Activated B cell treated with CpG ODN at 0.5 μM for 24 hours (primary cell): ENCODE measurements around the gene GPC4. TPM values are rescaled to one million over a fixed set of nuclear protein-coding genes. Genes with fewer than 3 reads are reported as not detected.

Source experiments
- ATAC-seq: fragments of 200-7000 bp; cut with Tn5 transposase; one replicate; pipeline ENCODE4 v1.10.0; 2021; ENCODE audit warnings: low read depth, mild to moderate bottlenecking, moderate library complexity
- CTCF ChIA-PET: fragments of 350-600 bp; sonication (Branson Sonifier 250); formaldehyde crosslinking; loops from one replicate; lab custom pipeline; 2021; ENCODE audit warnings: antibody characterized with exemption; lab: Charles Lee
- POLR2A ChIA-PET: fragments of 350-600 bp; sonication (Branson Sonifier 250); formaldehyde crosslinking; loops from one replicate; lab custom pipeline; 2021; ENCODE audit warnings: antibody characterized with exemption; lab: Charles Lee
- DNase-seq: peaks from one replicate; pipeline ENCODE4 v3.0.0; 2022
- H3K27ac Mint-ChIP-seq: one replicate; pipeline ENCODE4 v1.8.0; 2020; ENCODE audit warnings: mixed read lengths
- H3K27me3 Mint-ChIP-seq: one replicate; pipeline ENCODE4 v1.8.0; 2021; ENCODE audit warnings: mixed read lengths
- H3K36me3 Mint-ChIP-seq: one replicate; pipeline ENCODE4 v1.8.0; 2021; ENCODE audit warnings: low read depth, mixed read lengths
- H3K4me1 Mint-ChIP-seq: one replicate; pipeline ENCODE4 v1.8.0; 2021; ENCODE audit warnings: mixed read lengths
- H3K4me3 Mint-ChIP-seq: one replicate; pipeline ENCODE4 v1.8.0; 2020; ENCODE audit warnings: mild to moderate bottlenecking, mixed read lengths
- H3K9me3 Mint-ChIP-seq: one replicate; pipeline ENCODE4 v1.8.0; 2020; ENCODE audit warnings: mixed read lengths
- CTCF ChIP-seq: fragments of 200-600 bp; IDR thresholded peaks from one replicate; pipeline ENCODE4 v1.8.0; 2022; ENCODE audit warnings: antibody characterized with exemption, mild to moderate bottlenecking
- intact Hi-C: fragments of 100-400 bp; cut with micrococcal nuclease; formaldehyde crosslinking; loops from one replicate; pipeline ENCODE4 v1.15.1; 2024
- total RNA-seq: library from RNA; stranded (reverse); gene quantifications from 2 replicates; pipeline ENCODE4 v1.2.3, GENCODE V29; 2022

GPC4 gene
- total RNA-seq, 1 donor from 2014 or later = 0.16 TPM

DNA sequence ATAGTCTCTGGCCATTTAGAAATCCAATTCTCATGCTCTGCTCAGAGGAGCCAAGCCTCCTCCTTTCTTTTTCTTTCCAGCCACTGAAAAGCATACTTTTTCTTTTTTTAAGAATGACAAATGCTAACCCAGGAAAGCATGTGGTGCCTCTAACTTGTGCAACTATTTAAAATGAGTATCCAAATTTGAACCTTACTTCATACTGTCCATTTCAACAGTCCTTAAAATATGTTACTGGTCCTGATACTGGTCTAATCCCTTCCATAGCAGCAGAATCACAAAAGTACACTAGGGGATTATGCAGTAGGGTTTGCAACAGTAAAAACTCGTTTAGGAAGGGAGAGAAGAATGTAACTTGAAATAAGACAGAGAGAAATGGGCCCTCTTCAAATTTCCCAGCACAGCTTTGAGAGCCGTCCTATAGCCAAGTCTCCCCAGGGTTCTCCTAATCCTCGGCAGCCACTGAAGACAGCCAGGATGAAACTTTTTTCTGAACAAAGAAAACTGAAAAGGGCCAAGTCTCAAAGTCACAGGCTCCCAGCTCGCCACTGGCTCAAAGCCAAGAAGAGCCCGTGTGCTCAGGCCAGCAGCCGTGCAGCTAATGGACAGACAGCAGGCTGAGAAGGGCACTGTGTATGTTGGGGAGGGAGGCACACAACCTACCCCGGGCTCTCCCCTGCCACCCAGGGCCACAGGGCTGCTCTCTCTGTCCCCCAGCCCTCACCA is 39.5 kb downstream of the GPC4 start:
- no peak for DNase-seq
- H3K4me1 Mint-ChIP-seq = peaks cover 4% of the 10 kb centered on the region
- H3K9me3 Mint-ChIP-seq = no peaks in the 10 kb centered on the region
- intact Hi-C loops = no loop called here
- no peak for TF ChIP-seq CTCF
- no peak overlapping the region for H3K27ac Mint-ChIP-seq
- no peaks in the 10 kb centered on the region for H3K36me3 Mint-ChIP-seq
- no peak overlapping the region for H3K4me3 Mint-ChIP-seq
- no peaks in the 10 kb centered on the region for H3K27me3 Mint-ChIP-seq
- ChIA-PET CTCF (no interaction called here), POLR2A (no interaction called here)
- ATAC-seq = no peak

GRCh38 chrX:133374874-133375387 is 40.4 kb downstream of the GPC4 start:
- intact Hi-C loops = no loop called here
- DNase-seq (no peak), ATAC-seq (no peak)
- H3K27me3 Mint-ChIP-seq = no peaks in the 10 kb centered on the region
- H3K36me3 Mint-ChIP-seq = no peaks in the 10 kb centered on the region
- no peaks in the 10 kb centered on the region for H3K9me3 Mint-ChIP-seq
- TF ChIP-seq CTCF = no peak
- no peak overlapping the region for H3K27ac Mint-ChIP-seq
- no peak overlapping the region for H3K4me3 Mint-ChIP-seq
- ChIA-PET POLR2A (no interaction called here), CTCF (no interaction called here)
- H3K4me1 Mint-ChIP-seq = peaks cover 5% of the 10 kb centered on the region

- ChIA-PET CTCF (no interaction called here), POLR2A (interaction anchor here (0.6 kb wide), 1 partner anchor 1584 kb away, joined by 3 read pairs; no protein-coding TSS in a partner anchor)
- Mint-ChIP-seq H3K36me3 (no peaks in the 10 kb centered on the region), H3K27ac (no peak overlapping the region), H3K4me3 (no peak overlapping the region), H3K9me3 (no peaks in the 10 kb centered on the region), H3K4me1 (peaks cover 9% of the 10 kb centered on the region), H3K27me3 (no peaks in the 10 kb centered on the region)
- TF ChIP-seq CTCF = no peak
- DNase-seq (no peak), ATAC-seq (no peak)
- intact Hi-C loops = no loop called here
Measured at GRCh38 chrX:133373386-133374079, 41.8 kb downstream of the GPC4 start.

- ATAC-seq = no peak
- H3K27ac Mint-ChIP-seq = no peak overlapping the region
Measured at GRCh38 chrX:133370696-133371275, 44.5 kb downstream of the GPC4 start.

More at GRCh38 chrX:133370696-133371275, 44.5 kb downstream of the GPC4 start:
- ChIA-PET CTCF (no interaction called here), POLR2A (no interaction called here)
- intact Hi-C loops = no loop called here
- Mint-ChIP-seq H3K27me3 (no peaks in the 10 kb centered on the region), H3K4me1 (peaks cover 9% of the 10 kb centered on the region), H3K9me3 (no peaks in the 10 kb centered on the region), H3K4me3 (no peak overlapping the region), H3K36me3 (no peaks in the 10 kb centered on the region)
- TF ChIP-seq CTCF = no peak
- DNase-seq = no peak
